GM18517 (cell line): Measurements from ENCODE around the gene VAV1.

Source experiments
- ATAC-seq: cut with Tn5 transposase; IDR thresholded peaks from one replicate; pipeline ENCODE4 v1.9.1; 2021; ENCODE audit warnings: mild to moderate bottlenecking, moderate library complexity; ENCODE audit not compliant: unreplicated experiment

The VAV1 gene

GRCh38 chr19:6886277-6886897, 113.9 kb downstream of the VAV1 start:
- ATAC-seq: no peak

GRCh38 chr19:6887316-6887715, 114.8 kb downstream of the VAV1 start, which contains the start of gene ADGRE1:
Gene ADGRE1, plus strand, starts transcription at chr19:6887579. Its CDS starts 30 bp downstream, at chr19:6887609.
- ATAC-seq: no peak

DNA sequence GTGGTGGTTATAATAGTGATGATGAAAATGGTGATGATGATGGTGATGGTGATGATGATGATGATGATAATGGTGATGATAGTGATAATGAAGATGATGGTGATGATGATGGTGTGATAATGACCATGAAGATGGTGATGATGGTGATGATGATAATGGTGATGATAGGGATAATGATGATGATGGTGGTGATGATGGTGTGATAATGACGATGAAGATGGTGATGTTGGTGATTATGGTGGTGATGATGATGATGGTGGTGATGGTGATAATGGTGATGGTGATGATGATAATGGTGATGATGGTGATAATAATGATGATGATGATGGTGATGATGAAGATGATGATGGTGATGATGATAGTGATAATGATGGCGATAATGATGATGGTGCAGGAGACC, 116.5 kb downstream of the VAV1 start:
- no peak for ATAC-seq

- no peak for ATAC-seq
Measured at GRCh38 chr19:6890401-6890913, 117.9 kb downstream of the VAV1 start.

DNA sequence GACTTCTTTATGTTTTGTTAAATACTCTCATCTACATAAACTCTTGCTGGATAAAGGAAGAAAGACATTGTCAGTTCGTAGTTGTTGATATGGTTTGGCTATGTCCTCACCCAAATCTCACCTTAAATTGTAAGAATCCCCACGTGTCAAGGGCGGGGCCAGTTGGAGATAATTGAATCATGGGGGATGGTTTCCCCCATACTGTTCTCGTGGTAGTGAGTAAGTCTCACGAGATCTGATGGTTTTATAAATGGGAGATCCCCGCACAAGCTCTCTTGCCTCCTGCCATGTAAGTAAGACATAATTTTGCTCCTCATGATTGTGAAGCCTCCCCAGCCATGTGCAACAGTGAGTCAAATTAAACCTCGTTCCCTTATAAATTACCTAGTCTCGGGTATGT, 118.4 kb downstream of the VAV1 start:
- no peak for ATAC-seq

DNA sequence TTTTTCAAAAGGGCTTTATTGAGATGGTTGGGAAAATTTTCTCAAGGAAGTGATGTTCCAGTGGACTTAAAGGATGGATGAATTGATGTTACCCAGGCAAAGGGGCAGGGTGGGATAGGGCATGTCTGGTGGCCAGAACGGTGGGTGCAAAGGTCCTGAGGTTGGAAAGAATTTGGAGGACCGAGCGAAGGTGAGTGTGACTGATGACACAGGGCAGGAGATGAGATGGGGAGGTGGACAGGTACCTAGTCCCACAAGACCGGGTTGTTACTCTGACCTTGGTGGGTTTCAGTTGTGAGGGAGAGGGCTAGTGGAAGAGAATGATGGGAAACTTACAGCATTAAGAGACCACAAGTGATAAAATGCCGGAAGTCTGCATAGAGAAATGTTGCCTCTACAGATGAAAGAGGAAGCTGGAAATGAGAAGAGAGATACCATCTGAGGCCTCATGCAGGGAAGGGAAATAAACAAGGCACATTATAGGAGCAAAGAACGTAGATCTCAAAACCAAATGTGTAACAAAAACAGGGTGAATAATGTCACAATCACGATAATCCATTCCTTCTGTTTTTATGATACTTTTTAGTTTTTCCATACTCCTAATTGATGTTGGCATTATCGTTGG, 119.4 kb downstream of the VAV1 start:
- ATAC-seq: no peak

- ATAC-seq: no peak
Measured at GRCh38 chr19:6894313-6894712, 121.8 kb downstream of the VAV1 start.

GRCh38 chr19:6903446-6903845, 130.9 kb downstream of the VAV1 start:
- ATAC-seq: no peak

DNA sequence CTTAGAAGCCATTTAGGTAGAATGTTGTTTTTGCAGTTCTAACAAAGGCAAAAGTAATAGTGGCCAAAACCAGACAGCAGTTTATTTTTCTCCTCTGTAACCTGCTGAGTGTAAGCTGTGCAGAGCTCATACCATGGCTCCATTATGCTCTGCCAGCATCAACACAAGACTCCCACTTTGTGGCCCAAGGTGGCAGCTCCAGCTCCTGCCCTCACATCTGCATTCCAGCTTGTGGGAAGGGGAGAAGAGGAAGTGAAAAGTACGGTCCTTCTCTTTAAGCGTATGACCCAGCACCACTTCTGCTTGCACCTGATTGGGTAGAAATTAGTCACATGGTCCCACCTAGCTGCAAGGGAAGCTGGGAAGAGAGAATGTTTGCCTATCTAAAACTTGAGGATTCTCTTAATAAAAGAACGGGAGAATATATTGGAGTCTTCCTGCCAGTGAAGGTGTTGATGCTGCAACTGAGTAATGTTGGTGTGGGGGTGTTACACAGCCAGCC, 134.1 kb downstream of the VAV1 start:
- no peak for ATAC-seq
